SK-N-DZ (cell line): ENCODE results near the gene RNF187. TPM values are rescaled to one million over a fixed set of nuclear protein-coding genes. Genes with fewer than 3 reads are reported as not detected.

Experiments used
- DNase-seq: peaks from one replicate; pipeline ENCODE4 v3.0.0-alpha.2; 2015; ENCODE audit warnings: low spot score
- polyA plus RNA-seq, 2 experiments: library from polyadenylated mRNA; depleted of rRNA; stranded (reverse); fragments of >200 nt; gene quantifications; 2 replicates each; pipeline ENCODE4 v1.2.3, GENCODE V29; 2014

The RNF187 gene
- polyA plus RNA-seq (2014; cell fraction: cytosol; rRNA removed) = 55.6 and 78.2 TPM in 2 replicates
- 32.7 and 54.2 TPM in 2 replicates for polyA plus RNA-seq (2014; cell fraction: nucleus; rRNA removed)

- no peak for DNase-seq
These were observed at the start of gene RNF187 for GRCh38 chr1:228487336-228488124. RNF187 (plus strand) TSS chr1:228487382.

GRCh38 chr1:228437424-228437962, 49.7 kb upstream of the RNF187 start:
- no peak for DNase-seq

GRCh38 chr1:228438266-228438665, 48.9 kb upstream of the RNF187 start:
- no peak for DNase-seq

GRCh38 chr1:228440761-228441500, 46.3 kb upstream of the RNF187 start:
- no peak for DNase-seq

- no peak for DNase-seq
These were observed 43.8 kb upstream of the RNF187 start for GRCh38 chr1:228443395-228443794.

GRCh38 chr1:228445490-228445842, 41.7 kb upstream of the RNF187 start:
- no peak for DNase-seq

GRCh38 chr1:228445843-228446650, 41.1 kb upstream of the RNF187 start:
- DNase-seq = no peak

- no peak for DNase-seq
These were observed 40.3 kb upstream of the RNF187 start for GRCh38 chr1:228446852-228447251.

GRCh38 chr1:228448372-228448771, 38.8 kb upstream of the RNF187 start:
- DNase-seq = no peak

- DNase-seq = no peak
These were observed 37.0 kb upstream of the RNF187 start for GRCh38 chr1:228450200-228450599.

GRCh38 chr1:228452194-228453021, 34.8 kb upstream of the RNF187 start:
- DNase-seq = no peak

- DNase-seq = no peak
These were observed 34.1 kb upstream of the RNF187 start for GRCh38 chr1:228453022-228453560.

- DNase-seq = no peak
These were observed 33.6 kb upstream of the RNF187 start for GRCh38 chr1:228453614-228454013.

- DNase-seq = no peak
These were observed 32.9 kb upstream of the RNF187 start for GRCh38 chr1:228454238-228454637.

GRCh38 chr1:228455715-228456114, 31.5 kb upstream of the RNF187 start:
- DNase-seq = no peak

- DNase-seq = no peak
These were observed 30.7 kb upstream of the RNF187 start for GRCh38 chr1:228456252-228457016.

GRCh38 chr1:228457017-228457395, 30.2 kb upstream of the RNF187 start:
- DNase-seq = no peak

GRCh38 chr1:228457396-228458176, 29.6 kb upstream of the RNF187 start:
- peak; percentile 99 for DNase-seq
